ENCODE data around the gene TNFRSF12A. TPM values are rescaled to one million over a fixed set of nuclear protein-coding genes. Genes with fewer than 3 reads are reported as not detected.
"Not testable (repeated sequence)": the region's sequence is repeated elsewhere in the genome, so short reads cannot be mapped to it uniquely, and the experiment has no call there.

Gene TNFRSF12A
- polyA plus RNA-seq, 1 experiment, result 282 TPM

DNA sequence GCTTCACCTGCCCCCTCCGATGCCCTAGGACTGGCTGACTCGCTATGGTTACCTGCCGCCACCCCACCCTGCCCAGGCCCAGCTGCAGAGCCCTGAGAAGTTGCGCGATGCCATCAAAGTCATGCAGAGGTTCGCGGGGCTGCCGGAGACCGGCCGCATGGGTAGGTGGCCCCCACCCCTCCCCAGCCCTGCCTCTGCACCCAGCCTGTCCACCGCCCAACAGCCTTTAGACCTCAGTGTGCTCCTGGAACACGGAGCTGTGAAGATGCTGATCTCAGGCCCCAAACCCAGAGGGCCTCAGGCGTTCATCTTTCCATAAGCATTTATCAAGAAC is 27.2 kb downstream of the TNFRSF12A start:
- CTCF ChIA-PET, result interaction anchor here (0.7 to 5.5 kb wide), 5 partner anchors 12 to 121 kb away, joined by 3 to 42 read pairs (median 6); no protein-coding TSS in a partner anchor
- POLR2A ChIA-PET, result interaction anchor here (0.6 kb wide), 1 partner anchor 16 kb away, joined by 23 read pairs; no protein-coding TSS in a partner anchor
- no peak overlapping the region for H3K4me3 ChIP-seq (ENCODE audit: low read depth, low read length)
- DNase-seq (ENCODE audit: low read depth), result no peak
- TF ChIP-seq, protein P1, sequence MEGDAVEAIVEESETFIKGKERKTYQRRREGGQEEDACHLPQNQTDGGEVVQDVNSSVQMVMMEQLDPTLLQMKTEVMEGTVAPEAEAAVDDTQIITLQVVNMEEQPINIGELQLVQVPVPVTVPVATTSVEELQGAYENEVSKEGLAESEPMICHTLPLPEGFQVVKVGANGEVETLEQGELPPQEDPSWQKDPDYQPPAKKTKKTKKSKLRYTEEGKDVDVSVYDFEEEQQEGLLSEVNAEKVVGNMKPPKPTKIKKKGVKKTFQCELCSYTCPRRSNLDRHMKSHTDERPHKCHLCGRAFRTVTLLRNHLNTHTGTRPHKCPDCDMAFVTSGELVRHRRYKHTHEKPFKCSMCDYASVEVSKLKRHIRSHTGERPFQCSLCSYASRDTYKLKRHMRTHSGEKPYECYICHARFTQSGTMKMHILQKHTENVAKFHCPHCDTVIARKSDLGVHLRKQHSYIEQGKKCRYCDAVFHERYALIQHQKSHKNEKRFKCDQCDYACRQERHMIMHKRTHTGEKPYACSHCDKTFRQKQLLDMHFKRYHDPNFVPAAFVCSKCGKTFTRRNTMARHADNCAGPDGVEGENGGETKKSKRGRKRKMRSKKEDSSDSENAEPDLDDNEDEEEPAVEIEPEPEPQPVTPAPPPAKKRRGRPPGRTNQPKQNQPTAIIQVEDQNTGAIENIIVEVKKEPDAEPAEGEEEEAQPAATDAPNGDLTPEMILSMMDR (IDR thresholded peaks at IDR 0.05; ENCODE audit: insufficient read depth, low read depth, low read length), result no peak
- no peaks in the 10 kb centered on the region for H3K36me3 ChIP-seq (ENCODE audit: control insufficient read depth, insufficient read depth, low read length)
- H3K27me3 ChIP-seq (ENCODE audit: control insufficient read depth, insufficient read depth, low read length), result peaks cover 34% of the 10 kb centered on the region

DNA sequence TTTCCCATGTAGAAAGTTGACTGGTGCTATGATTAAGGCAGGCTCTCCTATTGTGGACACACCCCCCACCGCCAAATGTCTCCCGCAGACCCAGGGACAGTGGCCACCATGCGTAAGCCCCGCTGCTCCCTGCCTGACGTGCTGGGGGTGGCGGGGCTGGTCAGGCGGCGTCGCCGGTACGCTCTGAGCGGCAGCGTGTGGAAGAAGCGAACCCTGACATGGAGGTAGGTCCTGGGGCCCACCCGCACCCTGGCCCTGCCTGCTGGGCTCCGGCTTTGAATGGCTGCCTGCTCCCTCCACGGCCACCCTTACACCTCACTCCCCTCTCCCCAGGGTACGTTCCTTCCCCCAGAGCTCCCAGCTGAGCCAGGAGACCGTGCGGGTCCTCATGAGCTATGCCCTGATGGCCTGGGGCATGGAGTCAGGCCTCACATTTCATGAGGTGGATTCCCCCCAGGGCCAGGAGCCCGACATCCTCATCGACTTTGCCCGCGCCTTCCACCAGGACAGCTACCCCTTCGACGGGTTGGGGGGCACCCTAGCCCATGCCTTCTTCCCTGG is 29.8 kb downstream of the TNFRSF12A start:
- H3K4me3 ChIP-seq (ENCODE audit: low read depth, low read length), result no peak overlapping the region
- no peaks in the 10 kb centered on the region for H3K36me3 ChIP-seq (ENCODE audit: control insufficient read depth, insufficient read depth, low read length)
- POLR2A ChIA-PET, result no interaction called here
- no peak for DNase-seq (ENCODE audit: low read depth)
- TF ChIP-seq, protein P1 (IDR thresholded peaks at IDR 0.05; ENCODE audit: insufficient read depth, low read depth, low read length), result no peak
- CTCF ChIA-PET, result interaction anchor here (0.7 to 5.5 kb wide), 5 partner anchors 9 to 118 kb away, joined by 3 to 42 read pairs (median 5); no protein-coding TSS in a partner anchor
- H3K27me3 ChIP-seq (ENCODE audit: control insufficient read depth, insufficient read depth, low read length), result peaks cover 26% of the 10 kb centered on the region

DNA sequence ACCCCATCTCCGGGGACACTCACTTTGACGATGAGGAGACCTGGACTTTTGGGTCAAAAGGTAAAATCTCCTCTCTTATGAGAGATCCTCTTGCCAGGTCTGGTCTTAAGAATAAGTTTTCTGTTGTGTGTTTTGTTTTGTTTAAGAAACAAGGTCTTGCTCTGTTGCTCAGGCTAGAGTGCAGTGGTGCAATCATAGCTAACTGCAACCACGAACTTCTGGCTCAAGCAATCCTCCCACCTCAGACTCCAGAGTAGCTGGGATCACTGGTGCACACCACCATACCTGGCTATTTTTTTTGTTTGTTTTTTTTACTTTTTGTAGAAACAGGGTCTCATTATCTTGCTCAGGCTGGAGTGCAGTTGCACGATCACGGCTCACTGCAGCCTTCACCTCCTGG is 30.3 kb downstream of the TNFRSF12A start:
- H3K36me3 ChIP-seq (ENCODE audit: control insufficient read depth, insufficient read depth, low read length), result no peaks in the 10 kb centered on the region
- POLR2A ChIA-PET, result no interaction called here
- peaks cover 23% of the 10 kb centered on the region for H3K27me3 ChIP-seq (ENCODE audit: control insufficient read depth, insufficient read depth, low read length)
- no peak overlapping the region for H3K4me3 ChIP-seq (ENCODE audit: low read depth, low read length)
- TF ChIP-seq, protein P1 (IDR thresholded peaks at IDR 0.05; ENCODE audit: insufficient read depth, low read depth, low read length), result no peak
- DNase-seq (ENCODE audit: low read depth), result no peak
- CTCF ChIA-PET, result interaction anchor here (0.7 to 5.5 kb wide), 5 partner anchors 9 to 117 kb away, joined by 3 to 42 read pairs (median 5); no protein-coding TSS in a partner anchor

DNA sequence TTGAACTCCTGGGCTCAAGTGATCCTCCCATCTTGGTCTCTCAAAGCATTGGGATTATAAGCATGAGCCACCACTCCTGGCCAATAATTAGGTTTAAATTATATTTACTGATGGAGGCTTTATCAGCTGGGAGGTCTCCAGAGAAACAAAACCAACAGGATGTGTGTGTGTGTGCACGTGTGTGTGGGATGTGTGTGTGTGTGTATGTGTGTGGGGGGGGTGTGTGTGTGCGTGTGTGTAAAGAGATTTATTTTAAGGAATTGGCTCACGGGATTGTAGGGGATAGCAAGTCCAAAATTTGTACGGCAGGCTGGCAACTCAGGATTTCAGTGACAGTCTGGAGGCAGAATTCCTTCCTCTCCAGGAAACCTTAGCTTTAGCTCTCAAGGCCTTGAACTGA is 30.8 kb downstream of the TNFRSF12A start:
- no peak for DNase-seq (ENCODE audit: low read depth)
- no peaks in the 10 kb centered on the region for H3K36me3 ChIP-seq (ENCODE audit: control insufficient read depth, insufficient read depth, low read length)
- CTCF ChIA-PET, result interaction anchor here (1.2 to 5.5 kb wide), 5 partner anchors 8 to 79 kb away, joined by 4 to 42 read pairs (median 5); no protein-coding TSS in a partner anchor
- H3K27me3 ChIP-seq (ENCODE audit: control insufficient read depth, insufficient read depth, low read length), result peaks cover 20% of the 10 kb centered on the region
- TF ChIP-seq, protein P1 (IDR thresholded peaks at IDR 0.05; ENCODE audit: insufficient read depth, low read depth, low read length), result no peak
- POLR2A ChIA-PET, result no interaction called here
- H3K4me3 ChIP-seq (ENCODE audit: low read depth, low read length), result no peak overlapping the region

DNA sequence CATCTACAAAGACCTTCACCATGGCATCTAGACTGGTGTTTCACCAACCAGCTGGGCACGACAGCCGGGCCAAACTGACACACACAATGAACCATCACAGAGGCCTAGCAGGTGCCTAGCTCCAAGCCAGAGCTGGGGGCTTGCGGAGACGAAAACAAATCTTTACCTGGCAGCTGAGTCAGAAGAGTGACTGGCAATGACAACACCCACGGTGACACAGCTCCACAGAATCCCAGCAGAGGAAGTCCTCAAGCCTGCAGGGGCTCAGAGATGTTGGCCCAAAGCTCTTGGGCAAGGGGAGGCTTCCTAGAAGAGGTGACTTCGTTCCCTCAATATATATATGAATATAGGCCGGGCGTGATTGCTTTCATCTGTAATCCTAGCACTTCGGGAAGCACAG is 31.3 kb downstream of the TNFRSF12A start:
- Histone ChIP-seq H3K27me3 (ENCODE audit: control insufficient read depth, insufficient read depth, low read length) (peaks cover 20% of the 10 kb centered on the region), H3K36me3 (ENCODE audit: control insufficient read depth, insufficient read depth, low read length) (no peaks in the 10 kb centered on the region), H3K4me3 (ENCODE audit: low read depth, low read length) (no peak overlapping the region)
- TF ChIP-seq, protein P1 (IDR thresholded peaks at IDR 0.05; ENCODE audit: insufficient read depth, low read depth, low read length), result no peak
- CTCF ChIA-PET, result interaction anchor here (1.2 to 5.5 kb wide), 3 partner anchors 8 to 20 kb away, joined by 5 to 42 read pairs (median 39); no protein-coding TSS in a partner anchor
- no peak for DNase-seq (ENCODE audit: low read depth)
- POLR2A ChIA-PET, result no interaction called here

DNA sequence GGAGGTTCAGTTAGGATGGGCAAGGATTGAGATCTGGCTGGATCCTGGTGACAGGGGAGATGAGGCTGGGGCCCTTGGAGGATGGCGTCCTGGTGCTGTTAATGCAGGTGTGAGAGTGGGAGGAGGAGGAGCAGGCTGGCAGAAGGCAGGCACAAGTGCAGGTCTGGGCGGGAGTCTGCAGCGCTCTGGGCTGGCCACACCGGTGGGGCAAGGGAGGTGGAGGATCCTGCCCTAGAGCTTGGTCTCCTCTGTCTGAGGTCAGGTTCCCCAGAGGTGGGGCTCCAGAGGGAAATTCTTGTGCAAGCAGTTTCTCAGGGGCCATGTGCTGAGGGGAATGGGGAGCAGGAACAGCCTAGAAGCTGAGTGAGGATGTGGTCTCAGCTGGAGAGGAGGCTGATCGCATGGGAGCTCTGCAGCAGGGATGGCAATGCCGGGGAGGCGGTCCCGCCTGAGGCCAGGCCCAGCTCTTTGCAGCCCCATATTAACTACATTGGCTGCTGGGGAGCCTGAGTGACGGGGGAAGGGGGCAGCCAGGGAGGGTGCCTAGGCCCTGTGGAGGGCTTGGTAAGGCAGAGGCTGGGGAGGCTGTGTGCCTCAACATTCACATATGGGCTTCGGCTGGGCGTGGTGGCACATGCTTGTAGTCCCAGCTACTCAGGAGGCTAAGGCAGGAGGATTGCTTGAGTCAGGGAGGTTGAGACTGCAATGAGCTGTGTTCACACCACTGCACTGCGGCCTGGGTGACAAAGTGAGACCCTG is 32.6 kb downstream of the TNFRSF12A start:
- POLR2A ChIA-PET; H3K36me3 ChIP-seq (ENCODE audit: control insufficient read depth, insufficient read depth, low read length); CTCF ChIA-PET: not testable (repeated sequence)

DNA sequence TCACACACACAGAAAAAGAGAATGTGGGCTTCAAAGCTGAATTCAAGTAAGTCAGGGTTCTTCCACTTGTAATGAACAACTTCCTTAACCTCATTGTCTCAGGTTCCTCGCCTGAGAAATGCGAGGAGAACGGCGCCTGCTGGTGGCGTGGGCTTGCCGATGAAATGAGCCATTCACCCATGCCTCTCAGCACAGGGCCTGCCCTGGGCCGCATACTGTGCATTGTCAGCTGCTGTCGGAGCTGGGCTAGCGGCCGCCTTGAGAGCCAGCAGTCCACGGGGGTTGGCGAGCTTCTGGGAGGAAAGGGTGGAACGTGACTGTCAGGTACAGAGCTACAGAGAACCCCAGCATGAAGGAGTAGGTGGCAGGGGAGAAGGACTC is 33.2 kb downstream of the TNFRSF12A start:
- CTCF ChIA-PET; POLR2A ChIA-PET; H3K4me3 ChIP-seq (ENCODE audit: low read depth, low read length); H3K36me3 ChIP-seq (ENCODE audit: control insufficient read depth, insufficient read depth, low read length); DNase-seq (ENCODE audit: low read depth): not testable (repeated sequence)
- H3K27me3 ChIP-seq (ENCODE audit: control insufficient read depth, insufficient read depth, low read length), result peaks cover 13% of the 10 kb centered on the region

More for the DNA sequence above, 32.6 kb downstream of the TNFRSF12A start:
- not testable (repeated sequence) for DNase-seq (ENCODE audit: low read depth); H3K4me3 ChIP-seq (ENCODE audit: low read depth, low read length)
- peaks cover 15% of the 10 kb centered on the region for H3K27me3 ChIP-seq (ENCODE audit: control insufficient read depth, insufficient read depth, low read length)
